K562 (cell line): ENCODE results near the gene TMEM129. TPM values are rescaled to one million over a fixed set of nuclear protein-coding genes. Genes with fewer than 3 reads are reported as not detected.

ENCODE experiments used
- ATAC-seq: fragments of 200-7000 bp; cut with Tn5 transposase; 3 replicates; pipeline ENCODE4 v1.9.1; 2020; ENCODE audit warnings: moderate library complexity
- BruUV-seq: library from RNA; stranded (reverse); fragments of 400-500 nt; replicated peaks from 2 replicates; lab custom pipeline; 2021; lab: Mats Ljungman, UMichigan
- CTCF ChIA-PET: fragments of 300-600 bp; formaldehyde crosslinking; extraction: SDS; loops from one replicate; lab custom pipeline; 2021; ENCODE audit warnings: low intra/inter-chr PET ratio; lab: Yijun Ruan, JAX
- POLR2A ChIA-PET: fragments of 300-600, 350-650 bp; sonication (Branson Sonifier 250); formaldehyde crosslinking; extraction: SDS; loops from one replicate; lab custom pipeline; 2021; ENCODE audit warnings: antibody characterized with exemption, inconsistent platforms; lab: Yijun Ruan, JAX
- DNase-seq, 4 experiments: peaks; one replicate each; pipeline versions ENCODE4 v3.0.0 to v3.0.0-alpha.2; 2011 to 2018; ENCODE audit warnings: low spot score in 3 of 4, mixed read lengths in 3 of 4; ENCODE audit errors: extremely low read depth in 1 of 4
- FAIRE-seq: peaks from 2 replicates; lab custom pipeline; 2011; peaks lifted over from hg19 to GRCh38; lab: Jason Lieb, UNC
- H2AFZ ChIP-seq: 2 replicates; pipeline ENCODE4 v1.6.0; 2011; ENCODE audit warnings: low read depth, low read length, control low read depth, inconsistent platforms
- H3K27ac ChIP-seq: fragments of 200-600 bp; 3 replicates; pipeline ENCODE4 v1.8.0; 2011; ENCODE audit warnings: low read depth, mild to moderate bottlenecking, control low read depth, inconsistent platforms, low read length, moderate library complexity, mixed read lengths; ENCODE audit errors: extremely low read depth
- H3K27me3 ChIP-seq, 2 experiments: fragments of 300-600 bp in 1 of 2; 2 replicates in 1 of 2; 3 replicates in 1 of 2; pipeline versions ENCODE4 v1.6.0 to v1.8.0; 2011; ENCODE audit warnings: inconsistent platforms in 2 of 2, low read length in 2 of 2, mild to moderate bottlenecking in 1 of 2, mixed read lengths in 1 of 2, moderate library complexity in 1 of 2; ENCODE audit not compliant: control insufficient read depth in 2 of 2, insufficient read depth in 2 of 2
- H3K36me3 ChIP-seq: fragments of 300-600 bp; 3 replicates; pipeline ENCODE4 v1.8.0; 2011; ENCODE audit warnings: mild to moderate bottlenecking, low read length, inconsistent platforms; ENCODE audit not compliant: control insufficient read depth, insufficient read depth
- H3K4me1 ChIP-seq, 2 experiments: fragments of 200-600 bp in 1 of 2; replicated peaks in 1 of 2; 2 replicates in 1 of 2; 3 replicates in 1 of 2; pipeline versions ENCODE4 v1.5.1 to v1.8.0; 2011; ENCODE audit warnings: inconsistent platforms in 2 of 2, low read length in 2 of 2, mild to moderate bottlenecking in 1 of 2, mixed read lengths in 1 of 2, moderate library complexity in 1 of 2; ENCODE audit not compliant: control insufficient read depth in 2 of 2, insufficient read depth in 2 of 2
- H3K4me2 ChIP-seq: 2 replicates; pipeline ENCODE4 v1.6.1; 2011; ENCODE audit warnings: low read length, control low read depth, inconsistent platforms, mixed read lengths; ENCODE audit not compliant: insufficient read depth
- H3K4me3 ChIP-seq: fragments of 200-600 bp; sonication (generic), shearing (Covaris generic); 2 replicates; pipeline ENCODE4 v1.5.1; 2016; ENCODE audit warnings: control low read depth, inconsistent platforms
- H3K79me2 ChIP-seq: fragments of 200-600 bp; 3 replicates; pipeline ENCODE4 v1.8.0; 2011; ENCODE audit warnings: low read length, inconsistent platforms; ENCODE audit not compliant: control insufficient read depth, insufficient read depth
- H3K9ac ChIP-seq, 2 experiments: 2 replicates each; pipeline versions ENCODE4 v1.6.0 to v1.6.1; 2011; ENCODE audit warnings: low read depth in 2 of 2, low read length in 2 of 2, control low read depth in 1 of 2, inconsistent platforms in 1 of 2, mild to moderate bottlenecking in 1 of 2, mixed read lengths in 1 of 2; ENCODE audit not compliant: insufficient read depth in 1 of 2
- H3K9me1 ChIP-seq: one replicate; pipeline ENCODE4 v1.6.0; 2011; ENCODE audit warnings: inconsistent platforms, mild to moderate bottlenecking, low read length, moderate library complexity; ENCODE audit not compliant: control insufficient read depth, insufficient read depth
- H3K9me3 ChIP-seq: replicated peaks from 2 replicates; pipeline ENCODE4 v1.5.1; 2011; ENCODE audit warnings: low read depth, low read length, inconsistent platforms; ENCODE audit not compliant: control insufficient read depth, insufficient read depth
- H4K20me1 ChIP-seq: replicated peaks from 2 replicates; pipeline ENCODE4 v1.6.1; 2011; ENCODE audit warnings: low read length, inconsistent platforms, mixed read lengths; ENCODE audit not compliant: control insufficient read depth, insufficient read depth
- BACH1 ChIP-seq: fragments of 200-800 bp; sonication (Bioruptor generic); IDR thresholded peaks from 2 replicates; pipeline ENCODE4 v1.6.1; 2016; ENCODE audit warnings: missing genetic modification characterization, missing compliant biosample characterization
- GABPB1 ChIP-seq: sonication (generic); formaldehyde crosslinking; IDR thresholded peaks from 2 replicates; pipeline ENCODE4 v1.8.0; 2022; ENCODE audit warnings: mild to moderate bottlenecking, missing genetic modification reagents
- GTF2E2 ChIP-seq: fragments of 200-800 bp; sonication (Bioruptor generic); IDR thresholded peaks from 2 replicates; pipeline ENCODE4 v1.6.1; 2016; ENCODE audit warnings: missing genetic modification characterization, missing compliant biosample characterization
- HNRNPK ChIP-seq: fragments of 200-400 bp; formaldehyde crosslinking; IDR thresholded peaks from one replicate; pipeline ENCODE4 v1.6.1; 2018; ENCODE audit warnings: mild to moderate bottlenecking, low read depth, low read length; ENCODE audit not compliant: poor library complexity, severe bottlenecking
- MAZ ChIP-seq, 2 experiments: fragments of 450-650 bp in 1 of 2; sonication (generic) in 1 of 2; formaldehyde crosslinking; IDR thresholded peaks in 1 of 2; conservative IDR thresholded peaks in 1 of 2; 2 replicates each; pipeline versions ENCODE4 v1.4.0 to v1.5.0; 2020; ENCODE audit warnings: mild to moderate bottlenecking in 1 of 2, missing genetic modification reagents in 1 of 2
- NUFIP1 ChIP-seq: fragments of 450-650 bp; IDR thresholded peaks from 2 replicates; pipeline ENCODE4 v1.6.1; 2018; ENCODE audit not compliant: partially characterized antibody
- POLR2B ChIP-seq: fragments of 450-650 bp; IDR thresholded peaks from 2 replicates; pipeline ENCODE4 v1.6.1; 2018; ENCODE audit warnings: low read depth; ENCODE audit not compliant: partially characterized antibody
- POLR3G ChIP-seq: IDR thresholded peaks from 2 replicates; pipeline ENCODE4 v1.6.1; 2011; ENCODE audit not compliant: insufficient read length, insufficient replicate concordance; ENCODE audit errors: extremely low read depth
- RBM25 ChIP-seq: fragments of 200-400 bp; formaldehyde crosslinking; IDR thresholded peaks from 2 replicates; pipeline ENCODE4 v1.6.1; 2018; ENCODE audit warnings: low read length, low read depth, moderate library complexity; ENCODE audit not compliant: severe bottlenecking
- SMARCE1 ChIP-seq: fragments of 450-650 bp; IDR thresholded peaks from 2 replicates; pipeline ENCODE4 v1.7.1; 2016; ENCODE audit warnings: mild to moderate bottlenecking
- ZNF165 ChIP-seq: fragments of 250-450 bp; sonication (Bioruptor Pico); IDR thresholded peaks from 2 replicates; pipeline ENCODE4 v1.4.0; 2020; ENCODE audit warnings: borderline replicate concordance
- WGBS: fragments of 100-300 bp; shearing (Covaris generic); methylation state at CpG from one replicate; pipeline ENCODE4 v1.1.6; 2016; ENCODE audit warnings: low coverage, mixed read lengths; ENCODE audit not compliant: insufficient coverage; ENCODE audit errors: missing lambda C conversion rate; 5-methylcytosine and 5-hydroxymethylcytosine counted together
- in situ Hi-C: fragments of 300-500 bp; cut with MboI; formaldehyde crosslinking; loops from 4 replicates; pipeline ENCODE4 v1.15.0; 2018; ENCODE audit warnings: inconsistent platforms, mixed read lengths
- intact Hi-C: fragments of 100-400 bp; cut with micrococcal nuclease; formaldehyde crosslinking; loops from 2 replicates; pipeline ENCODE4 v1.14.2; 2022
- polyA plus RNA-seq, 8 experiments: library from polyadenylated mRNA; depleted of rRNA in 4 of 8; stranded (reverse) in 5 of 8; unstranded in 3 of 8; fragments of >200 nt; fragmentation: Nextera tagmentation in 2 of 8; fragmentation: Illumina TruSeq in 1 of 8; extraction: Ambion mirVana in 2 of 8; extraction: Trizol in 1 of 8; gene quantifications; 2 replicates each; pipeline versions ENCODE4 v1.2.1 to v1.2.3, GENCODE V29; 2011 to 2014; ENCODE audit warnings: inconsistent platforms in 1 of 8, missing spikeins in 1 of 8
- total RNA-seq, 7 experiments: library from RNA; depleted of rRNA in 6 of 7; stranded (reverse); fragments of >200 nt in 6 of 7; fragmentation: Illumina TruSeq in 2 of 7; extraction: Trizol in 2 of 7; gene quantifications; 2 replicates each; pipeline versions ENCODE4 v1.2.1 to v1.2.3, GENCODE V29; 2011 to 2021; ENCODE audit warnings: low replicate concordance in 1 of 7
- TF ChIP-seq, protein P1 (sequence below), 2 experiments: fragments of 450-650 bp; conservative IDR thresholded peaks; 2 replicates each; pipeline ENCODE4 v1.6.1; 2017; ENCODE audit warnings: mild to moderate bottlenecking in 2 of 2, moderate library complexity in 2 of 2
- TF ChIP-seq, protein P2 (sequence below), 3 experiments: fragments of 200-800 bp in 1 of 3; sonication (Bioruptor generic) in 1 of 3; sonication (generic) in 1 of 3; formaldehyde crosslinking in 1 of 3; IDR thresholded peaks; 2 replicates each; pipeline versions ENCODE4 v1.6.1 to v1.8.0; 2016 to 2022; ENCODE audit warnings: mild to moderate bottlenecking in 2 of 3, missing compliant biosample characterization in 2 of 3, missing genetic modification characterization in 2 of 3, missing genetic modification reagents in 1 of 3
- TF ChIP-seq, protein P3 (sequence below): fragments of 450-650 bp; conservative IDR thresholded peaks from 2 replicates; pipeline ENCODE4 v1.6.1; 2016; ENCODE audit warnings: missing genetic modification characterization, low read depth, mild to moderate bottlenecking, missing compliant biosample characterization, moderate library complexity

The TMEM129 gene
- total and polyA plus RNA-seq, 9 of the 15 experiments (the other 6 are each of a cell fraction or from before 2014, with no cell fraction given) = 0.34 to 47.2 (median 18.8) TPM

DNA sequence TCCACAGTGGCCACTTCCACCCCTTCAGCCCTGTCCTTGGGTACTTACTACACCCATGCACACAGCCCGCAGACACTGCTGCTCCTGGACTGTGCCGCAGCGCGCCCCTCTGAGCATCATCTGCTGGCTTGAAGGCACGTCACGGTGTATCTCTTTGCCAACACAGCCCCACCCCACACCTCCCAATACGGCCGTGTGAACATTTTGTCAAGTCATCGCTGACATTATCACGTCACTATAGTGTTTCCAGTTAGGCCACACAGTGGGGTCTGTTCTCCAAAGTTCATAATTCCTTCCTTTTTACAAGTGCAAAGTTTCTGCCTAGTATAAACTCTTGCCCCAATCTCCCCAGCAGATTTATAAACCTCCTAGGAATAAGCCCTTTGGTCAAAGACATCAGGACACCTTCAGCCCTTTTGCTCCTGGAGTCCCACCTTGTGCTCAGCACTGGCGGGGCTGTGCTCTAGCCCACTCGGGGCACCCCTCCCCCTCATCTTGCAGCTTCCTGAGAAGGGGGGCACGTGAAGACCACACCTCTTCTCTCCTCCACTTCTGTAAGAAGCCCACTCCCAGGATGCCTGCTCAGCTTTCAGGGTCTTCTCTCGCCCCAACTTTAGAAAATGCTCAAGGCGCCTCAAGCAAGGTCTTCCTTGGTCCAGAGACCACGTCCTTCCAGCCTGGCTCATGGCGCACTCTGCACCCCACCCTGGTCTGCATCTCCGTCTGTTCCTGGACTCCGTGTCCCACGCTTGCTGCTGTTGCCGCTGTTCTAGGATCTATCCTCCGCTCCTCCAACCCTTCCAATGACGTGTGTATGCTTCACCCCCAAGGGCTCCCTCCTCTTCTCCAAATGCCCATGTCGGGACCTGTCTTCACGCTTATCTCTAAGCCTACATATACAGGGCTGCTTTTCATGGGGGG, 44.3 kb downstream of the TMEM129 start:
- in situ Hi-C loops = no loop called here
- peak; percentile 100 for FAIRE-seq
- TF ChIP-seq HNRNPK (no peak), POLR3G (no peak), SMARCE1 (peak; percentile 64; the same call in 1 of the 2 replicates), BACH1 (tag) (peak; percentile 52; the same call in 1 of the 2 replicates), MAZ (CRISPR knock-in tag; conservative IDR thresholded peaks at IDR 0.05 in 1 of 2, IDR thresholded peaks at IDR 0.05 in 1 of 2) (no peak), NUFIP1 (no peak), RBM25 (no peak), GABPB1 (CRISPR knock-in tag) (no peak), POLR2B (no peak), ZNF165 (CRISPR knock-in tag) (no peak), GTF2E2 (tag) (no peak)
- TF ChIP-seq, protein P1, sequence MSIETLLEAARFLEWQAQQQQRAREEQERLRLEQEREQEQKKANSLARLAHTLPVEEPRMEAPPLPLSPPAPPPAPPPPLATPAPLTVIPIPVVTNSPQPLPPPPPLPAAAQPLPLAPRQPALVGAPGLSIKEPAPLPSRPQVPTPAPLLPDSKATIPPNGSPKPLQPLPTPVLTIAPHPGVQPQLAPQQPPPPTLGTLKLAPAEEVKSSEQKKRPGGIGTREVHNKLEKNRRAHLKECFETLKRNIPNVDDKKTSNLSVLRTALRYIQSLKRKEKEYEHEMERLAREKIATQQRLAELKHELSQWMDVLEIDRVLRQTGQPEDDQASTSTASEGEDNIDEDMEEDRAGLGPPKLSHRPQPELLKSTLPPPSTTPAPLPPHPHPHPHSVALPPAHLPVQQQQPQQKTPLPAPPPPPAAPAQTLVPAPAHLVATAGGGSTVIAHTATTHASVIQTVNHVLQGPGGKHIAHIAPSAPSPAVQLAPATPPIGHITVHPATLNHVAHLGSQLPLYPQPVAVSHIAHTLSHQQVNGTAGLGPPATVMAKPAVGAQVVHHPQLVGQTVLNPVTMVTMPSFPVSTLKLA (conservative IDR thresholded peaks at IDR 0.05) = 0 out of 4 replicates have a peak, but pooled peaks of 1 of the 2 experiments have one; percentile 31
- TF ChIP-seq, protein P2, sequence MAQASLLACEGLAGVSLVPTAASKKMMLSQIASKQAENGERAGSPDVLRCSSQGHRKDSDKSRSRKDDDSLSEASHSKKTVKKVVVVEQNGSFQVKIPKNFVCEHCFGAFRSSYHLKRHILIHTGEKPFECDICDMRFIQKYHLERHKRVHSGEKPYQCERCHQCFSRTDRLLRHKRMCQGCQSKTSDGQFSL (CRISPR knock-in tag; IDR thresholded peaks at IDR 0.05) = no peak
- TF ChIP-seq, protein P2 (tag; IDR thresholded peaks at IDR 0.05) = no peak
- TF ChIP-seq, protein P3, sequence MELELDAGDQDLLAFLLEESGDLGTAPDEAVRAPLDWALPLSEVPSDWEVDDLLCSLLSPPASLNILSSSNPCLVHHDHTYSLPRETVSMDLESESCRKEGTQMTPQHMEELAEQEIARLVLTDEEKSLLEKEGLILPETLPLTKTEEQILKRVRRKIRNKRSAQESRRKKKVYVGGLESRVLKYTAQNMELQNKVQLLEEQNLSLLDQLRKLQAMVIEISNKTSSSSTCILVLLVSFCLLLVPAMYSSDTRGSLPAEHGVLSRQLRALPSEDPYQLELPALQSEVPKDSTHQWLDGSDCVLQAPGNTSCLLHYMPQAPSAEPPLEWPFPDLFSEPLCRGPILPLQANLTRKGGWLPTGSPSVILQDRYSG = no peak

More for the DNA sequence above, 44.3 kb downstream of the TMEM129 start:
- H3K36me3 ChIP-seq = no peaks in the 10 kb centered on the region
- H3K27me3 ChIP-seq = no peaks in the 10 kb centered on the region
- no peaks in the 10 kb centered on the region for H3K9me1 ChIP-seq
- intact Hi-C loops = no loop called here
- no peaks in the 10 kb centered on the region for H3K79me2 ChIP-seq
- ChIA-PET CTCF (no interaction called here), POLR2A (interaction anchor here (1.0 to 1.1 kb wide), 3 partner anchors 9 to 47 kb away, joined by 3 to 4 read pairs (median 4); no protein-coding TSS in a partner anchor)
- DNase-seq (peak; percentile 65 to 85 (median 74)), ATAC-seq (peak; percentile 96)
- WGBS = 41% methylated on average over 24 of the region's 25 CpGs
- peak overlapping the region; percentile 87 for H2AFZ ChIP-seq
- no peak overlapping the region for H3K4me3 ChIP-seq
- H3K27ac ChIP-seq = peak overlapping the region; percentile 63
- H3K9me3 ChIP-seq = no peaks in the 10 kb centered on the region
- H3K4me1 ChIP-seq = peaks cover 15 to 38% of the 10 kb centered on the region in 2 experiments
- no TSS peak for BruUV-seq
- peak overlapping the region; percentile 46; the same call in 1 of the 2 replicates for H3K4me2 ChIP-seq
- H4K20me1 ChIP-seq = no peaks in the 10 kb centered on the region
- H3K9ac ChIP-seq = peak overlapping the region; percentile 53 to 74
